GM19324 (cell line): ENCODE results near the gene SYNC.

Source experiments
- ATAC-seq: cut with Tn5 transposase; IDR thresholded peaks from one replicate; pipeline ENCODE4 v1.9.1; 2021; ENCODE audit warnings: mild to moderate bottlenecking, moderate library complexity; ENCODE audit not compliant: unreplicated experiment, low FRiP score

The SYNC gene

GRCh38 chr1:32702599-32703478 lies at the start of gene SYNC:
Gene SYNC, minus strand, starts transcription at chr1:32702770. Its CDS starts 110 bp downstream, at chr1:32702660.
- ATAC-seq = no peak

- ATAC-seq = no peak
These were observed 47.2 kb upstream of the SYNC start for GRCh38 chr1:32749771-32750170.

GRCh38 chr1:32749332-32749731 lies 46.8 kb upstream of the SYNC start:
- ATAC-seq = no peak

- ATAC-seq = no peak
These were observed 46.4 kb upstream of the SYNC start for GRCh38 chr1:32748926-32749325.

- ATAC-seq = no peak
These were observed 45.8 kb upstream of the SYNC start for GRCh38 chr1:32748348-32748747.

GRCh38 chr1:32746130-32746529 lies 43.6 kb upstream of the SYNC start:
- no peak for ATAC-seq

GRCh38 chr1:32744071-32744425 lies 41.5 kb upstream of the SYNC start:
- ATAC-seq = no peak

- ATAC-seq = no peak
These were observed 41.0 kb upstream of the SYNC start for GRCh38 chr1:32743380-32744070.

- no peak for ATAC-seq
These were observed 40.4 kb upstream of the SYNC start for GRCh38 chr1:32742956-32743355.

- ATAC-seq = no peak
These were observed 39.8 kb upstream of the SYNC start for GRCh38 chr1:32742199-32742947.

- no peak for ATAC-seq
These were observed 39.0 kb upstream of the SYNC start for GRCh38 chr1:32741413-32742198.

- ATAC-seq = no peak
These were observed 38.5 kb upstream of the SYNC start for GRCh38 chr1:32741059-32741412.

- no peak for ATAC-seq
These were observed 34.5 kb upstream of the SYNC start for GRCh38 chr1:32736812-32737791.

GRCh38 chr1:32733582-32734321 lies 31.2 kb upstream of the SYNC start:
- ATAC-seq = no peak

- no peak for ATAC-seq
These were observed 26.9 kb upstream of the SYNC start for GRCh38 chr1:32729254-32730046.

GRCh38 chr1:32728413-32729077 lies 26.0 kb upstream of the SYNC start:
- no peak for ATAC-seq

- ATAC-seq = no peak
These were observed 25.3 kb upstream of the SYNC start for GRCh38 chr1:32727876-32728275.
